GM21423 (cell line): Measurements from ENCODE around the gene TGFBR3.

Source experiments
- ATAC-seq: cut with Tn5 transposase; IDR thresholded peaks from one replicate; pipeline ENCODE4 v1.9.1; 2021; ENCODE audit warnings: mild to moderate bottlenecking, moderate library complexity; ENCODE audit not compliant: unreplicated experiment

The TGFBR3 gene

GRCh38 chr1:91661121-91661520, 224.8 kb downstream of the TGFBR3 start:
- ATAC-seq: no peak

DNA sequence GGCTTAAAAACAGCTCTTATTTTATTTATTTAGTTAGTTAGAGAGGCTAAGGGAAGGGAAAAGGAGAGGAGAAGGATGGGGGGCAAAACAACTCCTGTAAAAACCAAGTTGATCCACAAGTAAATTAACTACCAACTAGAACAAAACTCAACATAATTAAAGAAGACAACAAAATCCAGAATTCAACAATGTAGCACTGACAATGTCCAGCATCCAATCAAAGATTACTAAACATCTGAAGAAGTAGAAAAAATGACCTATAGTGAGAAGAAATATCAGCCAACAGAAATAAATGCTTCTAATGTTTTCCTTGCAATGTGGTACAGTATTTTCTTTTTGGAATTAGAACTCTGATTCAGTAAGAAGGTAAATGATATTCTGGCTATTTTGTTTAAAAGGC, 225.2 kb downstream of the TGFBR3 start:
- ATAC-seq: no peak

DNA sequence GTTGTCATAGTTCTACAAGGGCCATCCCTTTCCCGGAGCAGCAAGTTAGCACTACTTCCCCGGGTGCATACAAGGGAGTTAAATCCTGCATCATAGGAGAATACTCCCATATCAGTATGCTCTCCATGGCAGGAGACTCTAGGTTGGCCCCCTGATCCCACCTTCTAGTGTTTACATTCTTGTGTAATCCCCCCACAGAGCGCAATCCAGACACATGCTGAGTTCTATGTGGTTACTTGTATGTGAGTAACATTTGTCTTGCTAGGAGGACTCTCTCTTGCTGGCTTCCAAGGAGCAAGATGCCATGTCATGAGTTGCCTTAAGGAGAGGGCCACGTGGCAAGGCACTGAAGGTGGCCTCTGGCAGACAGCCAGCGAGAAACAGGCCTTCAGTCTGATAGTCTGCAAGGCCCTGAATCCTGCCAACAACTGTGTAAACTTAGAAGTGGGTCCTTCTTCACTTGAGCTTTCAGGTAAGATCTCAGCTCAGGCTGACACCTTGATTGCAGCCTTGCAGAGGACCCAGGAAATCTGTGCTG, 230.0 kb downstream of the TGFBR3 start:
- ATAC-seq: no peak

DNA sequence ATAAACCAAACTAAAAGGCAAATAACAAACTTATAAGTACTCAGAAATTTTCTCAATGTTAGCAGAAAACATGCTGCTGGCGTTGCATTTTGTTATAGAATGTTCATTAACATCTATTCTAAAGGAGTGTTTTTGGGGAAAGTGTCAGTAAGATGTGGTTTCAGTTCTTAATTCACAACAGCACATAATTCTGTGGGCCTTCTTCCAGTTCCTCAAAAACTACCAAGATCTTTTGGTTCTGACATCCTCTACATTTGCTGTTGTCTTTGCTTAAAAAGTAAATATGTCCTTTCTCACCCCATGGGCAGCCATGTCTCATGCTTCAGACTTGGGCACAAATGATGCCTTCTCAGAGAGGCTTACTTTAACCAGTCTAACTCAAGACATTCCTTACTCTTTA, 232.8 kb downstream of the TGFBR3 start:
- no peak for ATAC-seq

DNA sequence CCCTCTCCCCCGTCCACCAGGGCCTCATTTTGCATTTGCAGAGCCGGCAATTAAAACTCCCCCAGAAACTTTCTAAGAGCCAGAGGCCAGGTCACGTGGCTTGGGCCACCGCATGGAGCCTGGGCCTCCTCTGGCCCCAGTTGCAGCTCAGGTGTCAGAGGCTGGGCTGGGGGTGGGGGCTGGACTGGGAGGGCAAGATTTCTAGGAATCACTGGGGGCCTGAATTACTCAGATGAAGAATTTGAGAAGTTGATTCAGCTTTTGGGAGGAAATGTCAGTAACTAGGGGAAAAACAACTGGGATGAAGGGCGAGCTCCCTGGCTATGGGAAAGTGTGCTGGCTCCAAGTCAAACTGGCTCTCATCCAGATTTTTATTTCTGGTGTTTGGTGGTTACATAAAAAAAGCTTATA, 234.3 kb downstream of the TGFBR3 start:
- ATAC-seq: no peak

DNA sequence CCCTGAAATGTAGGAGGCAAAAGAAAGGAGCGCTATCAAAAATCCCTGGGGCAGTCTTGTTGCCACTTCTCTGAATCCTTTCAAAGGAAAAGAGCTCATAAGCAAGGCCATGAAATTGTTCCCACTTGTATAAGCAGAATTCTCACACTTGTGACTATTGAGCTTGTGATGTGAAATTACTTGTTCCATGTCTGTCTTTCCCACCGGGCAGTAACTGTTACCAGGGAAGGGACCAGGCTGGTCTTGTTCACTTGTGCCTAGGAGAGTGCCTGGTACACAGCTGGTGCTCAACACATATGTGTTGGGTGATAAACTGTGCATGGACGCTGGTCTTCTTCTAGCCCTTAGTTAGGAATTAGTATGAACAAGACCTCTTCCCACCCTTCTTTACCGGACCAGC, 234.7 kb downstream of the TGFBR3 start:
- ATAC-seq: no peak

- ATAC-seq: no peak
Observed at GRCh38 chr1:91650764-91651163, 235.2 kb downstream of the TGFBR3 start.

DNA sequence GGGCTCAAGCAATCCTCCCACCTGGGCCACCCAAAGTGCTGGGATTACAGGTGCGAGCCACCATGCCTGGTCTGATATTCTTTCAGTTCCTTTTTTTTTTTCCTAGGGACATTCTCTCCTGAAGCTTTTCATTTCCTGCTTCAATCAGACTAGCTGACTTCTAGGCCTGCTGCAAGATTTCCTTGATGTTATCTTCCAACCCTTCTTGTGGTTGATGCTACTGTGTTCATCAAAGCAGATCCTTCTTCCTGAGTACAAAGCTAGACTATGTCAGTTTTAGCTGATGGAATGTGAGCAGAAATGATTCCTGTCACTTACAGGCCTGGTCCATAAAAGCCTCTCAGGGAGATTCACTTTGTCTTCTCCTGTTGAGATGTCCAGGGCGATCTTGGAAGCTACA, 238.9 kb downstream of the TGFBR3 start:
- no peak for ATAC-seq

GRCh38 chr1:91645031-91645430, 240.9 kb downstream of the TGFBR3 start:
- ATAC-seq: no peak

- ATAC-seq: no peak
Observed at GRCh38 chr1:91643431-91643830, 242.5 kb downstream of the TGFBR3 start.

GRCh38 chr1:91640877-91641526, 244.9 kb downstream of the TGFBR3 start:
- no peak for ATAC-seq

GRCh38 chr1:91637539-91637994, 248.4 kb downstream of the TGFBR3 start:
- ATAC-seq: no peak

DNA sequence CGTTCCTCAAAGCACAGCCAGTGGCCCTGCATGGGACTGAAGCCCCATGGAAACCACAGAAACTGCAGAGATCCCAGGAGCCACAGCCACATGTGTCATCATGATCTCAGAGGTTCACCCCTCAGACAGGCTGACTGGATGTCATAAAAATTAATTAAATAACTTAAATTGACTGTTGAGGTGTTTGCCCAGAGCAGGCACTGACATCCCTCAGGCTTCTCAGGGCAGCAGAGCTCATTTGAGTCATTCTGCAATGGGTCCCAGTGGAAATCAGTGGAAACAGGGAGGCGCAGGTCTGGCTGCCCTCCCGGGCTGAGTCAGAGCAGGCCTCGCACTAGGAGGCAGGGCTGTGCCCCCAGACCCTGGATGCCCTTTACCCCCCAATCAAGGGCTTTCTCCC, 250.2 kb downstream of the TGFBR3 start:
- ATAC-seq: no peak

GRCh38 chr1:91633438-91633837, 252.5 kb downstream of the TGFBR3 start:
- no peak for ATAC-seq

DNA sequence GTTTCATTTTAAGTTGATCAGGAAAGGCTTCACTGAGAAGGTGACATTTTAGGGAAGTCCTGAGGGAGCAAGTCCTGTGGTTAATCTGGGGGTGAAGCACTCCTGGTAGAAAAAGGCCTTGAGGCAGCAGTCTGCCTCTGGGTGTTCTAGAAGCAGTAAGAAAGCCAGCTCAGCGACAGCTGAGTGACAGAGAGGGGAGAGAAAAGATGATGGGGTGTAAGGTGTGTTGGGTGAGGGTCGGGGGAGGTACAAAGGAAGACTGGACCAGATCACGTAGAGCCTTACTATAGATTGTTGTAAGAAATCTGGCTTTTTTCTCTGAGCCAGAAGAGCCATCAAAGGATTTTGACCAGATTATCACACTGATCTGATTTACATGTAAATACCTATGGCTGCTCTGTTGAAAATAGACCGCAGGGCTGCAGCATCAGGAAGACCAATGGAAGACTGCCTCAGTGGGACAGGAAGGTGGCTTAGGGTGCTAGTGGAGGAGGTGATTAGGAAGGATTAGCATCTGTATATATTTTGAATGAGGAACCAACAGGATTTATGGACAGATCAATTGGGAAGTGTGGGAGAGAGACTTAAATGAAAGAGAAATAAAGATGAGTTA, 254.1 kb downstream of the TGFBR3 start:
- ATAC-seq: no peak

DNA sequence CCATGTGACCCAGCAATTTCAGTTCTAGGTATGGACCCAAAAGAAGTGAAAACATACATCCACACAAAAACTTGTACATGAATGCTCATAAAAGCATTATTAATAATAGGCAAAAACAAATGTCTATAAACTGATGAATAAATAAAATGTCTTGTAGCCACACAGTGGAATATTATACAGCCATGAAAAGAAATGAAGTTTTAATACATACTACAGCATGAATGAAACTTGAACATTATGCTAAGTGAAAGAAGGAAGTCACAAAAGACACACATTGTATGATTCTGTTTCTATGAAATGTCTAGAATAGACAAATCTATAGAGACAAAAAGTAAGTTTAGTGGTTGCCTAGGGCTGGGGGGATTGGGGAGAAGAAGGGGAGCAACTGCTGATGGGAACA, 255.1 kb downstream of the TGFBR3 start:
- ATAC-seq: no peak
